GM10847 (cell line): ENCODE results near the gene KAT2B.

Source experiments
- POLR2A ChIP-seq: IDR thresholded peaks from 2 replicates; pipeline ENCODE4 v1.6.1; 2011; ENCODE audit not compliant: insufficient read length; ENCODE audit errors: extremely low read depth

Gene KAT2B

DNA sequence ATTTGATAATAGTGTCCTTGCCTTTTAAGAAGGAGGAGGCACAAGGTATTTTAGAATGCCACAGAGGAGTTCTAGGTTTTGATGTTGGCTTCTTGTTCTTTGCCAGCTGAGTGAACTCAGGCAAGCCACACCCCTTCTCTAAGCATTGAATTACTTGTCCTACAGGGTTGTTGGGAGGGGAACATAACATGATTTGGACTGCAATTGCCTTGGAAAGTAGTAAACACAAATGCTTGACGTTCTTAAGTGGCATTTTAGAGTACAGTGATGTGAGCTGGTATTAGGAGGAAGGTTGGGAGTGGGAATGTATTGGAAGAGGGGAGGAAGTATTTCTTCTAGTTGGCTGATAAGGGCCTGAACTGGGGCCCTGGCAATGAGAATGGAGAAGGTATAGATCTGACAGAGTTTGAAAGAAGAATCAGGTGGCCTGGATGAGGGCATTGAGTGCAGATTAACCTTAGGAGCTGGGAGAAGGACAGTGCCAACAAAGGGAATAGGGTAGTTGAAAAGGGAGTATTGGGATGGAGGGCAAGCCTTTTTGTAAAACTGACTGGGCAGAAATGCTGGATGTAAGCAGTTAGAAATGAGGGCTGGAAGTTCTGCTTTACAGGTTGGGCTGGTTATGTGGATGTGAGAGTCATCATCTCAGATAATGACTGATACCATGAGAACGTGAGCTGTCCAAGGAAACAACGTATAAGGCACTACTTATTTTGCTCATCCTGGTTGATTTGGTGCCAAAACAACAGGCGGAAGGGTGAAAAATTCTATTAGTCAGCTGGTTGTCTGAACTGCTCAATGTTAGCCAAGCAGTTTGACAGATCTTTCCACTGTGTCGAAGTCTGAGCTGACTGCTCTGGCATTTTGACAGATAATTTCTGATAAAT, 16.7 kb downstream of the KAT2B start:
- TF ChIP-seq POLR2A, result no peak

GRCh38 chr3:20057612-20058180, 17.4 kb downstream of the KAT2B start:
- TF ChIP-seq POLR2A, result no peak

- TF ChIP-seq POLR2A, result no peak
These were observed 19.7 kb downstream of the KAT2B start for GRCh38 chr3:20059929-20060328.

GRCh38 chr3:20060974-20061685, 20.9 kb downstream of the KAT2B start:
- TF ChIP-seq POLR2A, result no peak

DNA sequence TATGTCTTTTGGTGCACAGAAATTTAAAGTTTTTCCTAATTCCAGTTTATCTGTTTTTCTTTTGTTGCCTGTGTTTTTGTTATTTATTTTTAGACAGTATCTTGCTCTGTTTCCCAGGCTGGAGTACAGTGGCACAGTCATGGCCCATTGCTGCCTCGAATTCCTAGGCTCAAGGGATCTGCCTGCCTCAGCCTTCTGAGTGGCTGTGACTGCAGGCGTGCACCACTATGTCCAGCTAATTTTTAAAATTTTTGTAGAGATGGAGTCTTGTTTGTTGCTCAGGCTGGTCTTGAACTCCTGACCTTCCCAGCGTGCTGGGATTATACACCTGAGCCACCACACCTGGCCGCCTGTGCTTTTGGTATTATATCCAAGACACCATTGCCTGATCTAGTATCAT, 22.8 kb downstream of the KAT2B start:
- TF ChIP-seq POLR2A, result no peak

GRCh38 chr3:20064387-20064786, 24.1 kb downstream of the KAT2B start:
- TF ChIP-seq POLR2A, result no peak

- TF ChIP-seq POLR2A, result no peak
These were observed 24.7 kb downstream of the KAT2B start for GRCh38 chr3:20064796-20065564.

- no peak for TF ChIP-seq POLR2A
These were observed 25.8 kb downstream of the KAT2B start for GRCh38 chr3:20066079-20066478.

DNA sequence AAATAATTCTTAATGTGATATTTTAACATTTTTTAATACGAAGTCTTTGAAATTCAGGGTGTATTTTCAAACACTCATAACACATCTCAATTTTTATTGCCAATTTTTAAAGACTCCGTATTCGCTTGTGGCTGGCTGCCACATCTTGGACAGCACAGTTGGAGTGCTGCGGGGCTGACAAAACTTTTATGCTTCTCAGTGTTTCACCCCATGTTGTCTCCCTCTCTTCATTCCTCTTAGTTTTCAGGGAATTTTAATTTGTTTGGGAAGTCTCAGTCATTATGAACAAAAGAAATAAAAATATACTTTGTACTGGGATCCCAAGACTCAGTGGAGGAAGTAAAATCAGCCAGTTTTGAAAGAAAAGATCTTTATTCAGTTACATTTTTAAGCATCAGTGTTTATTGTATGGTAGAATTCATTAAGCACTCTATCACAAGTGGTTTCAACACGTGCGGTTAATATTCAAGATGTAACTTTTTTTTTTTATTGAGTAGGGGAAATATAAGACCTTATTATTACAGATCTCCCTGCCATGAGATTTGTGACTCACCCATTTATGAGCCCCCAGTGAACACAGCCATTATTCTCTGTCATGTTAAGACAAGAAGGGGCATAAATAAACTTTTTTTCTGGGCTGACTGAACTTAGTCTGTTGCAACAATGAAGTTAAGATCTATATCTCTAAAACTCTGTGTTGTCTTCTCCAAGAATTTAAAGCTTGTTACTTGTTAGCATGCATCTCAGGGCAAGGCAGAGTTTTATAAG, 26.8 kb downstream of the KAT2B start:
- no peak for TF ChIP-seq POLR2A

DNA sequence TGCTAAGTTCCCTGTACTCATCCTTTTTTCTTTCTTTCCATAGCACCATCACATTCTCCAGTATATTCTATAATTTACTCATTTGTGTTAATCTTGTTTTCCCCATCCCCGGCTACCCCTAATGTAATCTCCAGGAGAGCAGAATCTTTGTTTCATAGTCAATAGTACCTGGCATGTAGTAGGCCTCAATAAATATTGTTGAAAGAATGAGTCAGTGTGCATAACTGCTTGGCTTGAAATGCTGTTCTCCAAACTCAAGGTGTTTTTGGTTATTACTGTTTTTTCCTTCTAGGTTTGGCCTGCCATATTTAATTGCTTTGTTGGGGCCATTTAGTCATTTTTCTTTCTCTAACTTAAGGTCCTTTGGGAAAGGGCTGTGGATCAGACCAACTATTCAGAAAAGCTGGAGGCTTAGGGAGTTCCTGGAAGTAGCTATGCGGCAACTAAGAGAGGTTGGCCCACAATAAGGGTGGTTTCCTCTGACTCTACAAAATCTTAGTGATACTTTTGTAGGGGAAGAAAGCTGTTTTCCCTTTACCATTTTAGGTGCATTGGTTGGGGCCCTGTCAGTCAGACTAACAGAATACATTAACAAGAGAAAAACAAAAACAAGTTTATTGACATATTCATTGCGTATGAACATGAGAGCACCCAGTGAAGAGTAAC, 28.4 kb downstream of the KAT2B start:
- TF ChIP-seq POLR2A, result no peak

- no peak for TF ChIP-seq POLR2A
These were observed 28.9 kb downstream of the KAT2B start for GRCh38 chr3:20069178-20069532.

- TF ChIP-seq POLR2A, result no peak
These were observed 30.9 kb downstream of the KAT2B start for GRCh38 chr3:20071175-20071574.

DNA sequence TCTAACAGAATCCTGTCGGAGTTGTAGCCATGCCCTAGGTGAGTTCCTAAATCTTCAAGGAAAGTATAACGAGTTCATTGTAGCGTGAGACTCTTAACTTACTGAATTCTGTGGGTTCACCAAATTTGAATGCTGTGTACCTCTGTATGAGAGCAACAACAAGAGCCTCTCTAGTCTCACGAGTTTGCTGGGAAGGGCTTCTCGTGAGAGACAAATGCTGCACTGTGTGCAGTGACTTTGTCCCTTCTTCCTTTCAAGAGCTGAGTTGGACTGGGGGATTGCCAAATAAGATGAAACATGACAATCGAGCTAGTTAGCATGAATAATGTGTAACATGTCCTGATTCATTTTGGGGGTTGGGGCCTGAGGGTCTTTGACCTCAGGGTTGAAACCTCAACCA, 32.2 kb downstream of the KAT2B start:
- no peak for TF ChIP-seq POLR2A

GRCh38 chr3:20073068-20073467, 32.8 kb downstream of the KAT2B start:
- no peak for TF ChIP-seq POLR2A
